NCI-H524 treated with DMSO at 0.1 percent for 48 hours (cell line): Measurements from ENCODE around the gene CD58.
"Not testable (repeated sequence)": the region's sequence is repeated elsewhere in the genome, so short reads cannot be mapped to it uniquely, and the experiment has no call there.

Experiments
- DNase-seq: peaks from one replicate; lab custom pipeline; 2025; lab: John Stamatoyannopoulos, UW

The CD58 gene

DNA sequence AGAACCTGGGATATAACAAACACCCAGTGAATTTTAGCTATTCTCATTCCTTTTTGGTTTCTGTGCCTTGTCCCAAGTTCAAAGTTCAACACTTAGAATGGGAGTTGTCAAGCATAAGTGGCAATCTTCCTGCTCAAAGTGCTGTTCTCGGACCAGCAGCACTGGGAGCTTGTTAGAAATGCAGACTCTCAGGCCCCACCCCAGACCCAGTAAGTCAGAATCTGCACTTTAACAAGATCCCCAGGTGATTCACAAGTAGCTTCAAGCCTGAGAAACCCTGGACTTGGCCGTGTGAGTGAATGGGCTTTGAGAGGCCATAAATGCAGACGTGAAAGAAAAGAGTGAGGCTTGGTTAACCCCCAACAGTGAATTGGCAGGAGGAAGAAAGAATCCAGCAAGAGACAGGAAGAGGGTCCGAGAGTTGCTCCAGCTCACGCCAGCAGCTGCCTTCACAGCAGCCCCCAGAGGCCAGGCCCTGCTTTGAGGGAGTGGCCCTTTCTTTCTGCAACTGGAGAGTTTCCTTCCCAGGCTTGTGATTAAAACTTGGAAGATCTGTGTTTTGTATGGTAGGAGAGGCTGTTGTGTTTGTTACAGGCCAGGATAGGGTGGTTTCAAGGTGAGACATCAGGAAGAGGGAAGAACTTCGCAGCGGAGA, 21.3 kb upstream of the CD58 start:
- DNase-seq: not testable (repeated sequence)

DNA sequence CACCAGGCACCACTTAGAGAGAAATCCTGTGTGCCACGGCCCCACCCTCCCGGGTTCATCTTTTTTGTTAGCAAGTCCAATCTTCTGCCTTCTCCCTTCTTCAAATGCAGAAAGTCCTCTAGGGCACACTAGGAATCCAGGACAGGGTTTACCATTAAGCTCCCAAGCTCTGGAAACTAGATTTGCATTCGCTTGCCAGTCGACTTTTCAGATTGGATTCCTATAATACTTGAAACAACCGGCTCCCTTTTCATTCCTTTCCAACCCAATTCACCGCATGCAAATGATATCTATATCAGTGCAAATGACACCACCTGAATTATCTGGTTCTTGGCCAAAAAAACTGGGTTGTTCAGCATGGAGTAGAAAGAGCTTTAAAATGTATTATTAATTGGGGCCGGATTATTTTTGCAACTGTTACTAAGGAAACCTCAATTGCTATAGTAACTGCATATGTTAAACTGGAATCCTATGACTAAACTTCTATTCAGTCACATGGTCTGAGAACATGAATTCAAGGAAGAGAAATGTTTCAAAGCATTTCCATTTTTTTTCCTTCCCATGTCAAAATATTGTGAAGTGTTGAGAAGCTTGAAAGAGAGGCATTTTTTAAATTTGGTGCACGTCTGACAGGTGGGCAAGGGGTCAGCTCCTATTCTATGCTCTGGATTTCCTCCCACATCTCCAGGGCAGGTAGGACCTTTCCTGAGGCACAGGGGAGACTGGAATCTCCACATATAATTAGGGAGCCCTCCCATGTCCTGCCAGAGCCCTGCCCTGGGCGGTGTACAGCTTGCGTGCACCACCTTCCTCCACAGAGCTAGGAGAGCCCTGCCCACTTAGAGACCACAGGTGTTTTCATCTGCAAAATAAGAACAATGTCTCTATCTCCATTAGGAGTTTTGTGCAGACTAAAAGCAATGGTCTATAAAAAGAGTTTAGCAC, 20.5 kb upstream of the CD58 start:
- not testable (repeated sequence) for DNase-seq

GRCh38 chr1:116590359-116591005, 19.7 kb upstream of the CD58 start:
- DNase-seq: not testable (repeated sequence)

- DNase-seq: not testable (repeated sequence)
Measured at GRCh38 chr1:116589101-116589735, 18.4 kb upstream of the CD58 start.

- DNase-seq: no peak
Measured at GRCh38 chr1:116587501-116588227, 16.8 kb upstream of the CD58 start.

GRCh38 chr1:116586741-116587143, 15.9 kb upstream of the CD58 start:
- no peak for DNase-seq

GRCh38 chr1:116585886-116586285, 15.1 kb upstream of the CD58 start:
- DNase-seq: no peak

- no peak for DNase-seq
Measured at GRCh38 chr1:116581323-116581885, 10.6 kb upstream of the CD58 start.

GRCh38 chr1:116580446-116581322, 9.9 kb upstream of the CD58 start:
- no peak for DNase-seq

- no peak for DNase-seq
Measured at GRCh38 chr1:116579259-116579875, 8.5 kb upstream of the CD58 start.

DNA sequence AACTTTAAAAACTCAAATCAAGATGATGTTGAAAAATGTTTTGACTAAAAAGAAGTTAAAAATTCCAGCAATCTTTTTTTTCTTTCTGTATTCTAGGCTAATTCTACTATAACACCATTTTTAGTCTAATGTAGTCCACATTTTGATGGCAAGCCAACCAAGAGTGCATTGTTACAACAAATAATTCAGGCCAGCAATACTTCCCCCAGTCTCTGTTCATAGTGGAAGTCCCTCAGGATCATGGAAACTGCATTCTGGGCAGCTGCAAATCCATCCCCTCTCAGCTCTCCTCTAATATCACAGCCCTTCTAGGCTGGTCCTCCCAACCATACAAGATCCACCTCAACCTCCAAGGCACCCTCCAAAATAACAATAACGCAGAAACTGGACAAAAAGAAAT, 7.8 kb upstream of the CD58 start:
- DNase-seq: no peak

GRCh38 chr1:116577759-116578314, 7.0 kb upstream of the CD58 start:
- no peak for DNase-seq

- no peak for DNase-seq
Measured at GRCh38 chr1:116574581-116575291, 3.9 kb upstream of the CD58 start.

DNA sequence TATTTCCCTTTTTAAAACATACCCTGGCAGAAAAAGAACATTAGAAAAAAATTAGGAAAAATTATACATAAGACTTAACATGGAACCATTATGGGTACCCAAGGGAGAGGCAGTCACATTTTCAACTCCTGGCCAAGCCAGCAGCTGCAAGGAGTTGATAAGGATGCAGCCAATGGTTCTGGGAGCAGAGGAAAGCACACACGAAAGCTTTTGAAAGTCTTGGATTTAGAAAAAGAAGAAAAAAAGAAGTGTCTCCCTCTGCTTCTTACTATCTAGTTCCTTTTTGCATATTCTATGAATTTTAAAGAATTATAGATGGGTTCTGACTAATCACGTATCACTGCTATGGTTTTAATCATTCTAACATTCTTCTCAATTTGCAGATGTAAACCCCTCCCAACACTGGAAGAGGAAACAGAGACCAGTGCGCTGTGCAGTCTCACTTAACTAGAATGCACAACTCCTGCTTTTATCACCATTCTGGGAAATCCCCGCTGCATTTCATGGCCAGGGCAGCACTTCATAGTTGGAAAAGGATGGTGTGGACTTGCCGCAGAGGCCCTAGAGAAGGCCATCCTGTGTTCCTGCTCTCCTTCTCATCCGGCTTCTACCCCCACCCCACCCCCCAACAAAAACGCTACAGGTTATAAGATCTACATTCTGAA, 2.7 kb upstream of the CD58 start:
- no peak for DNase-seq

DNA sequence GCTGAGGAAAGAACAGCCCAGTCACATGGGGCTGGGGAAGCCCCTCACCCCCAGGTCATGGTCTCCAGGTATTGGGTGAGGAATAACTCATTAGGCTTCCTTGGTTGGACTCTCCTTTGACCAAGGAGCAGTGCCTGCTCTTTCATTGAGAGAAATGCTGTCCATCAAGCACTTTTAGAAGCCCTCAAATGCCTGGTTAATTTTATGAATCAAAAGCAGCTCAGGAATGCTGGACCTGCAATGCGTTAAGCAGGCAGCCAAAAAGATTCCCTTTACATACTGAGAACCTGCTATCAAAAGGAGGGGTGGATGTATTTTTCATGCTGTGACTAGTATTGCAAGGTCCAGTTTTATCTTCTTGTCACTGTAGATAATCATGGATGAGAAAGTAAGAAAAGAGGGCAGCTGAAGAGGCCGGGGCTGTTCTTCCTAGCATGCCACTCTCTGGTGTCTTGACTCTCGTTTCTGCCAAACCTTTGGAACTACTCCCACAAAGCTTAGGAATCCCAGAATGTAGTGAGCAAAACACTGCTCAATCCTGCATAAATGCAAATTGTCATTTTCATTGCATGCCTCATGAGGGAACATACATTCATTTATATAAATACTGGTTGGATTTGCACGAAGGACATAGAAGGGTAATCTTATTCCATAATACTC, 2.1 kb upstream of the CD58 start:
- DNase-seq: no peak

DNA sequence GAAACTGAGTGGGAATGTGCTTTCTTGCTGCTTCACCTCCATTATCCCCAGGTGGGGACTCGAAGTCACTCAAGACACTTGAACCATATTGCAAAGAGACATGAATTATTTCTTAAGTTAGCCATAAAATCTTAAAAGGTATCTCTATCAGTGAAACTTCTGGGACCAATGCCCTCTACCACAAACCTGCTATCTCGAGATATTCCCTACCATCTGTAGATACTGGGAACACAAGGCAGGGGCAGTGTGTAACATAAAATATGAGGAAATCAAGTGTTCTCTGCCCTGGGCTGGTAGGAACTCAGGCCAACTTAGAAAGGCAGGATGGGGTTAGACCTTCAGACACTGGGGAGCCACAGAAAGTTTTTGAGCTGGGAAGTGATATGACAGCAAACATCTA, 1.3 kb upstream of the CD58 start:
- no peak for DNase-seq

- DNase-seq: no peak
Measured at GRCh38 chr1:116571215-116571919, 541 bp upstream of the CD58 start.
